Astrocyte (in vitro differentiated cells and primary cell): Measurements from ENCODE around the gene ARSK. TPM values are rescaled to one million over a fixed set of nuclear protein-coding genes. Genes with fewer than 3 reads are reported as not detected.

Experiments
- DNase-seq: peaks from one replicate; pipeline ENCODE4 v3.0.0-alpha.2; 2010; ENCODE audit warnings: low read depth
- FAIRE-seq: peaks from 2 replicates; lab custom pipeline; 2011; peaks lifted over from hg19 to GRCh38; lab: Jason Lieb, UNC
- H2AFZ ChIP-seq: 2 replicates; pipeline ENCODE4 v1.6.0; 2012; ENCODE audit warnings: low read depth, low read length, inconsistent platforms
- H3K27ac ChIP-seq: 2 replicates; pipeline ENCODE4 v1.5.1; 2011; ENCODE audit warnings: low read depth, low read length, inconsistent platforms
- H3K27me3 ChIP-seq: 2 replicates; pipeline ENCODE4 v1.6.0; 2011; ENCODE audit warnings: low read length, inconsistent platforms; ENCODE audit not compliant: insufficient read depth
- H3K36me3 ChIP-seq: 2 replicates; pipeline ENCODE4 v1.5.1; 2011; ENCODE audit warnings: low read length, inconsistent platforms; ENCODE audit not compliant: insufficient read depth
- H3K4me1 ChIP-seq: 2 replicates; pipeline ENCODE4 v1.5.1; 2011; ENCODE audit warnings: low read length, inconsistent platforms; ENCODE audit not compliant: insufficient read depth
- H3K4me2 ChIP-seq: 2 replicates; pipeline ENCODE4 v1.6.0; 2012; ENCODE audit warnings: low read length, inconsistent platforms
- H3K4me3 ChIP-seq: 2 replicates; pipeline ENCODE4 v1.5.1; 2011; ENCODE audit warnings: low read depth, mild to moderate bottlenecking, low read length, inconsistent platforms; ENCODE audit not compliant: insufficient read depth
- H3K79me2 ChIP-seq: 2 replicates; pipeline ENCODE4 v1.6.0; 2012; ENCODE audit warnings: mild to moderate bottlenecking, low read length, inconsistent platforms; ENCODE audit not compliant: insufficient read depth
- H3K9ac ChIP-seq: 2 replicates; pipeline ENCODE4 v1.6.0; 2012; ENCODE audit warnings: mild to moderate bottlenecking, low read length, inconsistent platforms
- H3K9me3 ChIP-seq: 2 replicates; pipeline ENCODE4 v1.5.1; 2012; ENCODE audit warnings: low read depth, mild to moderate bottlenecking, low read length, inconsistent platforms; ENCODE audit not compliant: insufficient read depth
- H4K20me1 ChIP-seq: 2 replicates; pipeline ENCODE4 v1.6.0; 2012; ENCODE audit warnings: low read length, inconsistent platforms; ENCODE audit not compliant: insufficient read depth
- H3K27ac Mint-ChIP-seq: one replicate; pipeline ENCODE4 v1.8.0; 2021; ENCODE audit warnings: mild to moderate bottlenecking, mixed read lengths; ENCODE audit not compliant: unreplicated experiment
- H3K27me3 Mint-ChIP-seq: one replicate; pipeline ENCODE4 v1.8.0; 2021; ENCODE audit warnings: low read depth, mixed read lengths; ENCODE audit not compliant: unreplicated experiment
- H3K36me3 Mint-ChIP-seq: one replicate; pipeline ENCODE4 v1.8.0; 2021; ENCODE audit warnings: low read depth, mixed read lengths; ENCODE audit not compliant: unreplicated experiment
- H3K4me1 Mint-ChIP-seq: one replicate; pipeline ENCODE4 v1.8.0; 2021; ENCODE audit warnings: low read depth, mixed read lengths; ENCODE audit not compliant: unreplicated experiment
- H3K4me3 Mint-ChIP-seq: one replicate; pipeline ENCODE4 v1.8.0; 2021; ENCODE audit warnings: mild to moderate bottlenecking, moderate library complexity, mixed read lengths; ENCODE audit not compliant: unreplicated experiment
- H3K9me3 Mint-ChIP-seq: one replicate; pipeline ENCODE4 v1.8.0; 2021; ENCODE audit warnings: mild to moderate bottlenecking, mixed read lengths; ENCODE audit not compliant: unreplicated experiment
- CTCF ChIP-seq: IDR thresholded peaks from 2 replicates; pipeline ENCODE4 v1.5.1; 2011; ENCODE audit warnings: low read depth, mild to moderate bottlenecking, inconsistent platforms, low read length, moderate library complexity; ENCODE audit not compliant: insufficient read depth
- EZH2 ChIP-seq: IDR thresholded peaks from 2 replicates; pipeline ENCODE4 v1.6.1; 2012; ENCODE audit warnings: mild to moderate bottlenecking, low read length, inconsistent platforms; ENCODE audit not compliant: insufficient read depth
- total RNA-seq: library from RNA; stranded (reverse); gene quantifications from 2 replicates; pipeline ENCODE4 v1.2.1, GENCODE V29; 2021

ARSK gene
- total RNA-seq, 1 donor from 2014 or later = 9.0 TPM

DNA sequence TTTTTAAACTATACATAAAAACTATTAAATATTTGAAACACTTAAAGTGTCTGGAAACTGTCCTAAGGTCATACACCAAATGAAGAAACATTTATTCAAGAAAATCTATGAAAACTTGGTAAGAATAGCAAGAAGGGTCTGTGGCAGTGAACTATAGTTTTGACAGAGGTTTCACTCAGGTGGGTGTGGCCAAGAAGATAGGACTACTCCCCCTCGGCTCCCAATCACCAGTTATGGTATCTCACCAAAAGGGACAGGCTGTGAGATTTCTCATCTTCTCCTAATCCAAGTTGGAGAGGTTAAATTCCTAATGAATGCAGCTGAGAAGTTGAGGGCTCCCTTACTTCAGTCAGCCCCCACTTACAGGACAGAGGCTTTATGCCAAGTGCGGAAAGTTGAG, 2.9 kb downstream of the ARSK start:
- peaks cover 8% of the 10 kb centered on the region for H3K4me1 Mint-ChIP-seq
- Histone ChIP-seq H2AFZ (no peak overlapping the region), H3K4me3 (no peak overlapping the region), H3K4me2 (no peak overlapping the region), H3K36me3 (no peaks in the 10 kb centered on the region), H4K20me1 (no peaks in the 10 kb centered on the region), H3K9me3 (no peaks in the 10 kb centered on the region), H3K27ac (no peak overlapping the region), H3K9ac (no peak overlapping the region), H3K79me2 (peaks cover 31% of the 10 kb centered on the region), H3K4me1 (peaks cover 8% of the 10 kb centered on the region), H3K27me3 (no peaks in the 10 kb centered on the region)
- FAIRE-seq (no peak), DNase-seq (no peak)
- H3K27ac Mint-ChIP-seq = no peak overlapping the region
- no peaks in the 10 kb centered on the region for H3K36me3 Mint-ChIP-seq
- TF ChIP-seq EZH2 = no peak
- TF ChIP-seq CTCF = no peak
- no peaks in the 10 kb centered on the region for H3K27me3 Mint-ChIP-seq
- H3K9me3 Mint-ChIP-seq = no peaks in the 10 kb centered on the region
- no peak overlapping the region for H3K4me3 Mint-ChIP-seq

DNA sequence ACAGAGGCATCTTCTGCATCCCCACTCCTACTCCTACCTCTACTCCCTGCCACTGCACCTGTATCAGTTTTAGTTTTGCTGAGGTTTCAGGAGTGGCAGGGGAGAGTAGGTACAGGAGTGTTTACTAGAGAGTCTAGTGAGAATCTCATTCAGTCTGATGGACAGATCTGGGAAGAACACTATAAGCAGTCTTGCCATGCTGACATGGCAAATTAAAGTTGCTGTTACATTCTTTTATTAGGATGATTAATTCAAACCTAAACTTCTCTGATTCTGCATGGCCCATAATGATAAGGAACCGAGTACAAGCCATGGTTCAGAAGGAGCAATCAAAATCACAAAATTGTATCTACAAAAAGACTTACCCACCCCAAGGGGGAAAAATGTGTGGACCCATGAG, 7.4 kb downstream of the ARSK start:
- Histone ChIP-seq H3K9ac (no peak overlapping the region), H3K27me3 (no peaks in the 10 kb centered on the region), H3K4me1 (no peaks in the 10 kb centered on the region), H3K9me3 (no peaks in the 10 kb centered on the region), H3K27ac (no peak overlapping the region), H3K4me2 (no peak overlapping the region), H3K36me3 (peaks cover 5% of the 10 kb centered on the region), H3K4me3 (no peak overlapping the region), H3K79me2 (no peaks in the 10 kb centered on the region), H2AFZ (no peak overlapping the region), H4K20me1 (no peaks in the 10 kb centered on the region)
- no peak for TF ChIP-seq CTCF
- H3K27ac Mint-ChIP-seq = no peak overlapping the region
- H3K4me3 Mint-ChIP-seq = no peak overlapping the region
- FAIRE-seq (no peak), DNase-seq (no peak)
- H3K9me3 Mint-ChIP-seq = no peaks in the 10 kb centered on the region
- no peaks in the 10 kb centered on the region for H3K36me3 Mint-ChIP-seq
- H3K4me1 Mint-ChIP-seq = peaks cover 2% of the 10 kb centered on the region
- H3K27me3 Mint-ChIP-seq = no peaks in the 10 kb centered on the region

GRCh38 chr5:95563367-95563766, 8.5 kb downstream of the ARSK start:
- no peaks in the 10 kb centered on the region for H4K20me1 ChIP-seq
- no peak overlapping the region for H3K4me3 ChIP-seq
- TF ChIP-seq CTCF = no peak
- no peak for TF ChIP-seq EZH2
- no peaks in the 10 kb centered on the region for H3K9me3 Mint-ChIP-seq
- H3K4me2 ChIP-seq = no peak overlapping the region
- no peak overlapping the region for H3K27ac ChIP-seq
- no peaks in the 10 kb centered on the region for H3K4me1 Mint-ChIP-seq
- no peaks in the 10 kb centered on the region for H3K9me3 ChIP-seq
- no peak overlapping the region for H3K27ac Mint-ChIP-seq
- H3K27me3 ChIP-seq = no peaks in the 10 kb centered on the region
- FAIRE-seq (no peak), DNase-seq (no peak)
- peaks cover 4% of the 10 kb centered on the region for H3K36me3 Mint-ChIP-seq
- no peaks in the 10 kb centered on the region for H3K4me1 ChIP-seq
- no peak overlapping the region for H2AFZ ChIP-seq
- H3K27me3 Mint-ChIP-seq = no peaks in the 10 kb centered on the region
- peaks cover 5% of the 10 kb centered on the region for H3K36me3 ChIP-seq
- H3K79me2 ChIP-seq = no peaks in the 10 kb centered on the region
- H3K4me3 Mint-ChIP-seq = no peak overlapping the region
- no peak overlapping the region for H3K9ac ChIP-seq
